ENCODE data around the gene LAX1.
"Not testable (repeated sequence)": the region's sequence is repeated elsewhere in the genome, so short reads cannot be mapped to it uniquely, and the experiment has no call there.

Gene LAX1

GRCh38 chr1:203742436-203742835 is 22.5 kb upstream of the LAX1 start:
- H3K4me3 ChIP-seq (ENCODE audit: low read depth, low read length), result no peak overlapping the region
- TF ChIP-seq, protein P1, sequence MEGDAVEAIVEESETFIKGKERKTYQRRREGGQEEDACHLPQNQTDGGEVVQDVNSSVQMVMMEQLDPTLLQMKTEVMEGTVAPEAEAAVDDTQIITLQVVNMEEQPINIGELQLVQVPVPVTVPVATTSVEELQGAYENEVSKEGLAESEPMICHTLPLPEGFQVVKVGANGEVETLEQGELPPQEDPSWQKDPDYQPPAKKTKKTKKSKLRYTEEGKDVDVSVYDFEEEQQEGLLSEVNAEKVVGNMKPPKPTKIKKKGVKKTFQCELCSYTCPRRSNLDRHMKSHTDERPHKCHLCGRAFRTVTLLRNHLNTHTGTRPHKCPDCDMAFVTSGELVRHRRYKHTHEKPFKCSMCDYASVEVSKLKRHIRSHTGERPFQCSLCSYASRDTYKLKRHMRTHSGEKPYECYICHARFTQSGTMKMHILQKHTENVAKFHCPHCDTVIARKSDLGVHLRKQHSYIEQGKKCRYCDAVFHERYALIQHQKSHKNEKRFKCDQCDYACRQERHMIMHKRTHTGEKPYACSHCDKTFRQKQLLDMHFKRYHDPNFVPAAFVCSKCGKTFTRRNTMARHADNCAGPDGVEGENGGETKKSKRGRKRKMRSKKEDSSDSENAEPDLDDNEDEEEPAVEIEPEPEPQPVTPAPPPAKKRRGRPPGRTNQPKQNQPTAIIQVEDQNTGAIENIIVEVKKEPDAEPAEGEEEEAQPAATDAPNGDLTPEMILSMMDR (IDR thresholded peaks at IDR 0.05; ENCODE audit: low read depth, low read length, missing control alignments), result no peak
- no peak for DNase-seq (ENCODE audit: low read depth)

- H3K4me3 ChIP-seq (ENCODE audit: low read depth, low read length), result no peak overlapping the region
- TF ChIP-seq, protein P1 (IDR thresholded peaks at IDR 0.05; ENCODE audit: low read depth, low read length, missing control alignments), result no peak
- DNase-seq (ENCODE audit: low read depth), result no peak
Observed at GRCh38 chr1:203743091-203743571, 21.9 kb upstream of the LAX1 start.

DNA sequence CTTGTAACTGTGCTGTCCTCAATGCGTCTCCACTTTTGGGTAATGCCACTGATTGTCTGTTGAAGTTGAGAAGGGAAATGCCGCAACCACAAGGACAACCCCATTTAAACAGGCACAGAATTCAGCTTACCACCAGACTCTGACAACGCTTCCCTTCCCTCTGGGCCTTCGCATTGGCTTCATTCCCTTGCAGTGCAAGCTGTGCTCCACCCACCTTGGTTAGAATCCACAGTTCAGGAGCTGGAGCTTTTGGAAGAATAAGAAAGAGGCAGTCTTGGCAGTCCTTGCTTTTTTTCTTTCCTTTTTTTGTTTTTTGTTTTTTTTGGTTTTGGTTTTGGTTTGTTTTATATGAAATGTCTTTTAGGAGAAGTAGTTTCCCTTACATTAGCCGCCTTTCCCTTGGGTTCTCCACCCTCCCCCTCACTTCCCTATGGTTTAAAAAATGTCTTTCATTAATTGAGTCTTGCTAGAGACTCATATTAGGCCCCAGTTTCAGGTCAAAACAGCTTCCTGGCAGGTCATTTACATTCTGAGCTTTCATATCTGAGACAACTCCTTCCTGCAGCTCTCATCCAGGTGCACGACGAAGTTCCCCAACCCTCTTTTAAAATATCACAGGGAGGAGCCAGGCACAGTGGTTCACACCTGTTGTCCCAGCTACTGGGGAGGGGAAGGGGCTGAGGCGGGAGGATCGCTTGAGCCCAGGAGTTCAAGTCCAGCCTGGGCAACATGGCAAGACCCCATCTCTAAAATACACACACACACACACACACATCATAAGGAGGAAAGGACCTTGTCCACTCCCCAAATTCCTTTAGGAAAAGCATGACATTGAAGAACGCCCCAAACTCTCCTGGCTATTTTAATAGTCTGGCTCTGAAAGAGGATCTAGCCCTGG is 20.7 kb upstream of the LAX1 start:
- peak; percentile 76 for DNase-seq (ENCODE audit: low read depth)
- peak overlapping the region; percentile 11 for H3K4me3 ChIP-seq (ENCODE audit: low read depth, low read length)
- TF ChIP-seq, protein P1 (IDR thresholded peaks at IDR 0.05; ENCODE audit: low read depth, low read length, missing control alignments), result no peak

- no peak for DNase-seq (ENCODE audit: low read depth)
- no peak overlapping the region for H3K4me3 ChIP-seq (ENCODE audit: low read depth, low read length)
- TF ChIP-seq, protein P1 (IDR thresholded peaks at IDR 0.05; ENCODE audit: low read depth, low read length, missing control alignments), result no peak
Observed at GRCh38 chr1:203746281-203746680, 18.7 kb upstream of the LAX1 start.

DNA sequence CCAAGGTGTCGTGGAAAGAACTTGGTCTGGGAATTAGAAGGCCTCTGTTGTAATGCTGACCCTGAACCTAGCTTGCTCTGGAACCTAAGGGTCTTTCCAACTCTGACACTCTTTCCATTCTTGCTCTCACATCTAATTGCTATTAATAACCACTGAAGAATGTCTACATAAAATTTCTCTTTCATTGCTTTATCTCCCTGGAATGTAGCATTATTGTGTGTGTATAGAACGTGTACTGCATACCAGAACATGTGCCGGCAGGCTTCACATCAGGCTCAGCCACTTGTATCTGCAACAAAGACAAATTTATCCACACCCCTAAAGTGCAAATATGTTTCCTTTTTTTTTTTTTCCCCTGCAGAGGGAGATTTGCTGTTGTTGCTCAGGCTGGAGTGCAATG is 13.9 kb upstream of the LAX1 start:
- no peak for DNase-seq (ENCODE audit: low read depth)
- H3K4me3 ChIP-seq (ENCODE audit: low read depth, low read length), result no peak overlapping the region
- TF ChIP-seq, protein P1 (IDR thresholded peaks at IDR 0.05; ENCODE audit: low read depth, low read length, missing control alignments), result no peak

- not testable (repeated sequence) for DNase-seq (ENCODE audit: low read depth); H3K4me3 ChIP-seq (ENCODE audit: low read depth, low read length)
Observed at GRCh38 chr1:203751618-203752361, 13.2 kb upstream of the LAX1 start.

GRCh38 chr1:203754455-203754864 is 10.5 kb upstream of the LAX1 start:
- peak overlapping the region; percentile 37 for H3K4me3 ChIP-seq (ENCODE audit: low read depth, low read length)
- peak; percentile 85 for DNase-seq (ENCODE audit: low read depth)
- TF ChIP-seq, protein P1 (IDR thresholded peaks at IDR 0.05; ENCODE audit: low read depth, low read length, missing control alignments), result no peak
